Measurements from ENCODE around the gene CEP85L. TPM values are rescaled to one million over a fixed set of nuclear protein-coding genes. Genes with fewer than 3 reads are reported as not detected.

CEP85L gene
- total RNA-seq, 2 donors from 2014 or later = 32.3 to 46.2 TPM

DNA sequence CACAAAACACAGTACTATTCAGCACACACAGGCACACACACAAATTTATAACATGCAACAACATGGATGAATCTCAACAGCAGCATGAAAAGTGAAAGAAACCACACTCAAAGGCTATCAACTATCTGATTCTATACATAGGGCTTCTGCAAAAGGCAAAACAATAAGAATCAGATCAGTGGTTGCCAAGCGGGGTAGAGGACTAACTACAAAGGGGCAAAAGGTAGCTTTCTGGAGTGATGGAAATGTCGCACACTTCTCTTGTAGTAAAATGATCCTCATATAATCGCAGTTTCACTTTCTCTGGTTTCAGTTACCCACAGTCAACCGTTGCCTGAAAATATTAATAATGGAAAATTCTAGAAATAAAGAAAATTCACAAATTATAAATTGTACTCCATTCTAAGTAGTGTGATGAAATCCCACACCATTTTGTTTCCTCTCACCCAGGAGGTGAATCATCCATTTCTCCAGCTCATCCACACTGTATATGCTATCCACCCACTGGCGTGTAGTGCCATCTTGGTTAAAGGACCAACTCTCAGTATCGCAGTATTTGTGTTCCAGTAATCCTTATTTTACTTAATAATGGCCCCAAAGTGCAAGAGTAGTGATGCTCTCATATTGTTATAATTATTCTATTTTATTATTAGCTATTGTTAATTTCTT, 116.1 kb downstream of the CEP85L start:
- no peak overlapping the region for H3K4me3 Mint-ChIP-seq
- peaks cover 18% of the 10 kb centered on the region for H3K36me3 Mint-ChIP-seq (ENCODE audit: low read depth)
- peaks cover 21% of the 10 kb centered on the region for H3K4me1 Mint-ChIP-seq
- H3K9me3 Mint-ChIP-seq = no peaks in the 10 kb centered on the region
- peak; percentile 54 for ATAC-seq (replicated peaks)
- no peak overlapping the region for H3K27ac Mint-ChIP-seq
- no peaks in the 10 kb centered on the region for H3K27me3 Mint-ChIP-seq

DNA sequence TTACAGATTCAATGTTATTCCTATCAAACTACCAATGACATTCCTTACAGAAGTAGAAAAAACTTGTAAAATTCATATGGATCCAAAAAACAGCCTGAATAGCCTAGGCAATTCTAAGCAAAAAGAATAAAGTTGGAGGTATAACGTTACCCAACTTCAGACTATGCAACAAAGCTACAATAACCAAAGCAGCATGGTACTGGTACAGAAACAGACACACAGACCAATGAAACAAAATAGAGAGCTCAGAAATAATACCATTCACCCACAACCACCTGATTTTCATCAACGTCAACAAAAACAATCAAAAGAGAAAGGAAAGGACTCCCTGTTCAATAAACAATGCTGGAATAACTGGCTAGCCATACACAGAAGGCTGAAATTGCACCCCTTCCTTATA, 120.4 kb downstream of the CEP85L start:
- Mint-ChIP-seq H3K4me3 (no peak overlapping the region), H3K27ac (no peak overlapping the region)

DNA sequence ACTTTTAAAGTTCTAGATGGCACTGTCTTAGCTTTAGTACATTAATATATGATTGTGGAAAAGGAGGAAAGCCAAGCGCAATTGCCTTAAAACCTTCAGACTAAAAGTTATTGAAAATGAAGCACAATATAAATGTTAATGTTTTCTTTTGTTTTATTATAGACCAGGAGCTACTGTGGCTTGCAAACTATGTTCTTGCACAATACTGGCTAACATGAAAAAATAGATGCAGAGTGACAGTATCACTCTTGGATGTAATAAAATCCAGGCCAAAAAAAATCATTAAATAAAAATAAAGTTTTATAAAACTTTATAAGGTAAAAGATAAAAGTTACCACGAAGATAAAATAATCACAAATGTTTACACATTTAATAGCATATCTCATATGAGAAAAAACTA, 121.6 kb downstream of the CEP85L start:
- H3K9me3 Mint-ChIP-seq = no peaks in the 10 kb centered on the region
- peaks cover 40% of the 10 kb centered on the region for H3K4me1 Mint-ChIP-seq
- H3K4me3 Mint-ChIP-seq = no peak overlapping the region
- H3K27me3 Mint-ChIP-seq = no peaks in the 10 kb centered on the region
- no peak for ATAC-seq (replicated peaks)
- peaks cover 17% of the 10 kb centered on the region for H3K36me3 Mint-ChIP-seq (ENCODE audit: low read depth)
- no peak overlapping the region for H3K27ac Mint-ChIP-seq

More for the DNA sequence above, 120.4 kb downstream of the CEP85L start:
- H3K27me3 Mint-ChIP-seq = no peaks in the 10 kb centered on the region
- ATAC-seq (replicated peaks) = no peak
- H3K4me1 Mint-ChIP-seq = peaks cover 29% of the 10 kb centered on the region
- no peaks in the 10 kb centered on the region for H3K9me3 Mint-ChIP-seq
- peaks cover 18% of the 10 kb centered on the region for H3K36me3 Mint-ChIP-seq (ENCODE audit: low read depth)

DNA sequence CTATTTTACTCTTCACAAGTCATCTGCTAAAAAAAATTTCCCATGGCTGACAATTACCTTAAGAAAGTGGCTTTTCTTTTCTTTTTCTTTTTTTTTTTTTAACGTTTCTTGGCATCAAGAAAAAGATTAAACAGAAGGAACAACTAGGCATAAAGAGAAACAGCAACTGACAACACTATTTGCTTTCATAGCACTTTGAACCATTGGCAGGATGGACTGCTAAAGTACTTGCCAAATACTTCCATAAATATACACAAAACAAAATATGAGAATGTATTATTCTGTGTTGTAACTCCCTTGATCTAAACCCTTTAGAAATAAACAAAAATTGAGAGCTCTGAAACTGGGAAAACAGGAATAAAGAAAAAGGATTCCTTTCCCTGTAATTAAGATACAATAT, 123.3 kb downstream of the CEP85L start:
- Mint-ChIP-seq H3K4me3 (no peak overlapping the region), H3K36me3 (ENCODE audit: low read depth) (peaks cover 33% of the 10 kb centered on the region), H3K27me3 (no peaks in the 10 kb centered on the region), H3K27ac (no peak overlapping the region), H3K9me3 (no peaks in the 10 kb centered on the region), H3K4me1 (peaks cover 46% of the 10 kb centered on the region)
- no peak for ATAC-seq (replicated peaks)

DNA sequence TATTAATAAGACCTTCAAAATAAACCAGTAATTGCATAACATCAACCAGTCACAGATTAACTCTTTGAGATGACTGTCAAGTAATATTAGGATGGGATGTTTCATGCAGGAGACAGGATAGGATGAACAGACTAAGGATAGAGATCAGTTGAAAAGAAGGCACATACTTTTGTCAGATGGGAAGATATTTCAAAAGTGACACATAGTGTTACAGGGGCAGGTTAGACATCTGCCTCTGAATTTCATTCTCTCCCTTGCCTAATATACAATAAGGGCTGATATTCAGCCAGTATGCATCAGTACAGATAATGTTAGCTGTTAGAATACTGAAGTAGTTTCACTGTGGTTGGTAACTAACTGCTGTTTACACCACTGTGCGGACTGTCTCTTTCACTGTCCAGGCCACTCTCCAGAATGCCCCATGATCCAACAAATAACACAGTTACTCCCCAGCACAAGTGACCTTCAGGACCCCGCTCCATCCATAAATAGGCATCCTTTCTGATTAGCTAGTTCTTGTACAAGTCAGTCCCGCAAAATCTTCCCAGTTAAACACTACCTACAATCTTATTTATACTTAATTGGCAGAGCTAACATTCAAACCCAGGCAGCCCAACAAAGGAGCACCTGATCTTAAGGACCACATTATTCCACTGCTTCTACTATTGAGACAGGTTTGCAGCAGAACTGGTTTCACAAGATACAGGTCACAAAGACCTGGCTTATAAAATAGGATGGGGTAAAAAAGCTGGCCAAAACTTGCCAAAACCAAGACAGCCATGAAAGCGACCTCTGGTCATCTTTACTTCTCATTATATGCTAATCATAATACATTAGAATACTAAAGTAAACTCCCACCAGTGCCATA, 125.2 kb downstream of the CEP85L start:
- Mint-ChIP-seq H3K4me3 (no peak overlapping the region), H3K27ac (no peak overlapping the region), H3K36me3 (ENCODE audit: low read depth) (peaks cover 42% of the 10 kb centered on the region)

DNA sequence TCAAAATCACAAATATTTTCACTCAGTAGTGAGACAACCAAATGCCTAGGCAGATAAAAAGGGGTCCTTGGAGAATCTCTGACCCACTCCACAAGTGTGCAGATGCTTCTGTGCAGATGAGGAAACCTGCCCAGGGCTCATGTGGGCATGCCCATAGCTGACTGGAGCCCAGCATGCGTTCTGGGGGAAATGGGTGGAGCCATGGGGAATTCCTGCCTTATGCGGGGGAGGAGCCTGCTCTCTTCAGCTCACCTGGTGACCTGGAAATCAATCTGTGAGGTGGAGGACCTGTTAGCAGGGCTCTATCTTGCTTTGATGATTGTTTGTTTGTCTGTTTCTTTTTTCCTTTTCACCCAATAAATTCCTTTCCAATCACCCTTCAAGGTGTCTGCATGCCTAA, 126.7 kb downstream of the CEP85L start:
- Mint-ChIP-seq H3K4me3 (no peak overlapping the region), H3K27ac (no peak overlapping the region), H3K4me1 (peaks cover 31% of the 10 kb centered on the region), H3K27me3 (no peaks in the 10 kb centered on the region), H3K36me3 (ENCODE audit: low read depth) (peaks cover 53% of the 10 kb centered on the region), H3K9me3 (no peaks in the 10 kb centered on the region)
- no peak for ATAC-seq (replicated peaks)

More for the DNA sequence above, 125.2 kb downstream of the CEP85L start:
- ATAC-seq (replicated peaks) = no peak
- Mint-ChIP-seq H3K9me3 (no peaks in the 10 kb centered on the region), H3K4me1 (peaks cover 39% of the 10 kb centered on the region), H3K27me3 (no peaks in the 10 kb centered on the region)

DNA sequence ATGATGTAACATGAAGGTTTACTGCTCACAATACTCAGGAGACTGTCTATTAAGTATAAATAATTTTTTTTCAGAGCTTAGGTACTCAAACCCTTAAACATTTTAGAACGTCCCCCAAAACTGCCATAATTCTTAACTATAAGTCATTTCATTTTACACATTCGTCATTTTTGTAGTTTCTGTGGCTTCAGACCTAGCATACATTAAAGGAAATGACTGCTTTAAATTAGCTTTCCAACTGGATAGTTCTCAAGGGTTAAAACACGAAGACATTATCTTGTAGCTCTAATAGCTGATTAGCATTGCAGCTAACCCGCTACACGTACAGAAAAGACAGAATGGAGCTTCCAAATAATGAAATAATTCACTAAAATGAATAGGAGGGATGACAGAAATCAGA, 128.2 kb downstream of the CEP85L start:
- Mint-ChIP-seq H3K4me1 (peaks cover 31% of the 10 kb centered on the region), H3K27ac (no peak overlapping the region), H3K4me3 (no peak overlapping the region), H3K36me3 (ENCODE audit: low read depth) (peaks cover 68% of the 10 kb centered on the region), H3K27me3 (no peaks in the 10 kb centered on the region), H3K9me3 (no peaks in the 10 kb centered on the region)
- peak; percentile 40 for ATAC-seq (replicated peaks)

DNA sequence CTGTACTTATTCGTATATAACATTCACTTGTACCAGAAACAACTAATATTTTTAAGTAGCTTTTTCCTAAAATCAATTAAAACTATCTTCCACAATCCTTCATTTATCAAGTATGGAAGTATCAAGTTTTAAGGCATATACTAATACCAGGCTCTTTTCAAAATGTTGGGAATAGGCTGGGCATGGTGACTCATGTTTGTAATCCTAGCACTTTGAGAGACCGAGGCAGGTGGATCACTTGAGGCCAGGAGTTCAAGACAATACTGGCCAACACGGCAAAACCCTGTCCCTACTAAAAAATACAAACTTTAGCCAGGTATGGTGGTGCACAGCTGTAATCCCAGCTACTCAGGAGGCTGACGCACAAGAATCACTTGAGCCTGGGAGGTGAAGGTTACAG, 129.0 kb downstream of the CEP85L start:
- H3K27me3 Mint-ChIP-seq = no peaks in the 10 kb centered on the region
- H3K9me3 Mint-ChIP-seq = no peaks in the 10 kb centered on the region
- H3K4me3 Mint-ChIP-seq = no peak overlapping the region
- peaks cover 35% of the 10 kb centered on the region for H3K4me1 Mint-ChIP-seq
- ATAC-seq (replicated peaks) = no peak
- H3K36me3 Mint-ChIP-seq (ENCODE audit: low read depth) = peaks cover 71% of the 10 kb centered on the region
- no peak overlapping the region for H3K27ac Mint-ChIP-seq

DNA sequence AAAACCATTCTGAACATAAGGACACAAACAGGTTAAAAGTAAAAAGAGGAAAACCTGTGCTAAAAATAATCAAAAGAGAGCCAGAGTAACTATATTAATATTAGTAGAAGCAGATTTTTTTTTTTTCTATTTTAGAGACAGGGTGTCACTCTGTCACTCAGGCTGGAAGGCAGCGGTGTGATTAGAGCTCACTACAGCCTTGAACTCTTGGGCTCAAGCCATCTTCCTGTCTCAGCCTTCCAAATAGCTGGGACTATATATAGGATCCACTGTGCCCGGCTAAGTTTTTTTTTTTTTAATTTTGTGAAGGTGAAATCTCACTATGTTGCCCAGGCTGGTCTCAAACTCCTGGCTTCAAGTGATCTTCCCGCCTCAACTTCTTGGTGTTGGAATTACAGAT, 136.7 kb downstream of the CEP85L start:
- ATAC-seq (replicated peaks) = no peak
- H3K27ac Mint-ChIP-seq = no peak overlapping the region
- no peaks in the 10 kb centered on the region for H3K27me3 Mint-ChIP-seq
- H3K9me3 Mint-ChIP-seq = no peaks in the 10 kb centered on the region
- H3K4me3 Mint-ChIP-seq = no peak overlapping the region
- peaks cover 46% of the 10 kb centered on the region for H3K36me3 Mint-ChIP-seq (ENCODE audit: low read depth)
- H3K4me1 Mint-ChIP-seq = peaks cover 19% of the 10 kb centered on the region

DNA sequence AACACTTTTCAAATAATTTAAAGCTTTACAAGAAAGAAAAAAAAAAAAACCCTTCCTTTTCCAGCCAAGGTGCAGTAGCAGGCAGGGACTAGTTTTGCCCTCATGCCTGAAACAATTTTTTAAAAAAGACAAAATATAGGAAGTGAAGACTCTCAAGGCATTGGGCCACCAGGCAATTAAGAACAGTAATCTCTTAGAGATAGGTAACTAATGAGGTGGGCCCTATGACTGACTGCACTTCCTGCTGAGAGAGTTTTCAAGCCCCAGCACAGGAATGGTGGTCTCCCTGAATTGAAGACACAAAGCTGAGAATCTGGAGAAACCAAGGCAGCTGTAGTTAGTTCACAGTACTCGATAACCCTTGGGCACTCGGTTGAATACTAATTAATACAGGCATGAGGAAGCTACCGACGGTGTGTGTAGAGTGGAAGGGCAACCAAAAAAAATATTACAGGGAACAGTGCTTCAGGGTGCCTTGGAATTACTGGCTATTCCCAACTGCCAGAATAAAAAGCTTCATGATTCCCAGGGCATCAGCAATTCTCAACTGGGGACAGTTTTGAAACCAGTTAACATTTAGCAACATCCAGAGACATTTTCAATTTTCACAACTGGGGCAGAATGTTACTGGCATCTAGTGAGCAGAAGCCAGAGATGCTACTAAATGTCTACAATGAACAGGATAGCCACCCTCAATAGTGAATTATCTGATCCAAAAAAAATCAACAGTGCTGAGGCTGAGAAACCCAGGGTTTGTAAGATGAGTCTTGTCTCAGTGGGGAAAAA, 139.3 kb downstream of the CEP85L start:
- H3K27me3 Mint-ChIP-seq = no peaks in the 10 kb centered on the region
- H3K9me3 Mint-ChIP-seq = no peaks in the 10 kb centered on the region
- no peak for ATAC-seq (replicated peaks)
- H3K36me3 Mint-ChIP-seq (ENCODE audit: low read depth) = peaks cover 28% of the 10 kb centered on the region
- H3K4me3 Mint-ChIP-seq = no peak overlapping the region
- H3K27ac Mint-ChIP-seq = peak overlapping the region; percentile 65
- H3K4me1 Mint-ChIP-seq = peaks cover 8% of the 10 kb centered on the region

DNA sequence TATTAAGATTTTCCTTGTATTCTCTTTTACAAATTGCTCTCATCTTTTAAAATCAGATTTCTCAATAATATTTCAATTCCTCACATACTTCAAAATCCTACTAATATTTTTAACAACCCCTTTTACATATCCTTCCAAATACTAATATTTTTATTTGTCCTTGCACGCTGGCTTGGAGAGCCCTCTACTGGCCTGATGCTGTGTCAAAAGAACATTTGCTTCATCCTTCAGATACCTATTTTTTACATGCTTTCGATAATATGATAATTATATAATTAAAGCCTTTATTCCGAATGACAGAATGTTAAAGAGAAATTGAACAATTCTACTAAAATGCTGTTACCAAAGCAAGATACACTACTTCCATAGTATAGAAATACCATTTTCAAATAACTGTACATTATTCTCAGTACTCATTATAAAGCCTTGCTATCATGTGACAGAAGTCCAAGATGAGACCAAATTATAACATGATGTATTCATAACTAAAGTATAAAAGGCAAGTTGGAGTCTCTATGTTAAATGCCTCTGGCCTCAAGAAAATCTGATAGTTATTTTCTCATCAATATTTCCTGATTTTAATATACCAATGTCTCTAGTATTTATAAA, 142.3 kb downstream of the CEP85L start:
- H3K36me3 Mint-ChIP-seq (ENCODE audit: low read depth) = peaks cover 45% of the 10 kb centered on the region
- no peak overlapping the region for H3K27ac Mint-ChIP-seq
- H3K4me3 Mint-ChIP-seq = no peak overlapping the region
- ATAC-seq (replicated peaks) = no peak
- H3K4me1 Mint-ChIP-seq = peaks cover 4% of the 10 kb centered on the region
- H3K27me3 Mint-ChIP-seq = no peaks in the 10 kb centered on the region
- H3K9me3 Mint-ChIP-seq = no peaks in the 10 kb centered on the region

DNA sequence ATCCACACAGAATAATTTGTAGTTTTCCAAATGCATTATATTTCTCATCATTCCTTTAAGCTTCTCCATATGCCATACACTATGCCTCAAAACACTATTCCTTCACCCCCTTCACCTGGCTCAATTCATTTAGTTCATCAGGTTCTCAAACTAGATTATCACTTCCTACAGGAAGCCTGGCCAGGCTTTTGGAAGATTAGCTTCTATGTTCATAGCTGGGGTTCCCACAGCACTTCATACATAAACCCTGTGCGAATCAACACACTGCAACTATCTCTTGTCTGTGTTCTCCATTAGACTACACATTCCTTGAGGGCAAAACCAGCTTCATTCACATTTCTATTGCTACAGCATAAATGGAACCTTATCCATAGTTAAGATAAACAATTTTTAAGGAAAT, 143.8 kb downstream of the CEP85L start:
- Mint-ChIP-seq H3K36me3 (ENCODE audit: low read depth) (peaks cover 53% of the 10 kb centered on the region), H3K27me3 (no peaks in the 10 kb centered on the region), H3K4me3 (no peak overlapping the region), H3K9me3 (no peaks in the 10 kb centered on the region), H3K27ac (peak overlapping the region; percentile 21), H3K4me1 (peaks cover 4% of the 10 kb centered on the region)
- no peak for ATAC-seq (replicated peaks)

DNA sequence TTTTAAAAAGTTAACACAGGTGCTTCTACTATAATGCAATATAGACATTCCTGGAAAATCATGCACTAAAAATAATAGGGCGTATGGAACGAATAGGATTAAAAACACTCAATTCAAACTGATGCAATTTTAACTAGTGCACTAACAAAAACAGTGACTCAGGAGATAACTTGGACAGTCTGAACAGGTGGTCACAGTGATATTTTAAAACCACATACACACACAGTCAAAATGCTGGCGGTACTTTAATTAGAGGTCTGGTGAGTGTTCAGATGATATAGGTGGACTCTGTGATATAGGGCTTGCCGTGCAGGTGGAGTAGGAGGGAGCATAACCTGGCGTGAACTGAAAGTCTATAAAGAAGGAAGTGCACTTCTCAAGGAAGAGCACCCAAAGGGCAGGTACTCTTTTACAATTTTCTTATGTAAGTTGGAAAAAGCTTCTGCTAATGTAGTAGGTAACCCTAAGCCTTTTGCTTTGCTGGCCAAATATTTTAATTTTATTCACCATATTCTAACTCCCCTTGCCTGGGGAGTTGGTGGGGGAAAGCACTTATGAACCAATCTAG, 145.2 kb downstream of the CEP85L start:
- peaks cover 4% of the 10 kb centered on the region for H3K4me1 Mint-ChIP-seq
- H3K36me3 Mint-ChIP-seq (ENCODE audit: low read depth) = peaks cover 53% of the 10 kb centered on the region
- no peaks in the 10 kb centered on the region for H3K27me3 Mint-ChIP-seq
- H3K4me3 Mint-ChIP-seq = no peak overlapping the region
- H3K27ac Mint-ChIP-seq = no peak overlapping the region
- no peak for ATAC-seq (replicated peaks)
- H3K9me3 Mint-ChIP-seq = no peaks in the 10 kb centered on the region

DNA sequence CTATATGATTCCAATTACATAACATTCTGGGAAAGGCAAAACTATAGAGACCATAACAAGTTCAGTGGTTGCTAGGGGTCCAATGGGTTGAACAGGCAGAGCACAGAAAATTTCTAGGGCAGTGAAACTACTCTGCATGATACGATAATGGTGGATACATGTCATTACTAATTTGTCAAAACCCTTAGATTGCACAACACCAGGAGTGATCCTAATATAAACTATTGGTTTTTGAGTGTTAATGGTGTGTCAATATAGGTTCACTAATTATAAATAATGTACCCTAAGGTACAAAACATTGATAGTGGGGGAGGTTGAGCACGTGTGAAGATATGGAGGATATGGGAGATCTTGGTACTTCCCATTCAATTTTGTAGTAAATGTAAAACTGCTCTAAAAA, 145.7 kb downstream of the CEP85L start:
- no peak overlapping the region for H3K4me3 Mint-ChIP-seq
- H3K9me3 Mint-ChIP-seq = no peaks in the 10 kb centered on the region
- no peak overlapping the region for H3K27ac Mint-ChIP-seq
- peaks cover 4% of the 10 kb centered on the region for H3K4me1 Mint-ChIP-seq
- H3K36me3 Mint-ChIP-seq (ENCODE audit: low read depth) = peaks cover 56% of the 10 kb centered on the region
- no peaks in the 10 kb centered on the region for H3K27me3 Mint-ChIP-seq
- ATAC-seq (replicated peaks) = no peak
